PFSK-1 (cell line): ENCODE data around the gene CTBP1.

ENCODE experiments used
- FOXP2 ChIP-seq: optimal IDR thresholded peaks from 2 replicates; pipeline ENCODE3; 2011; ENCODE audit warnings: borderline replicate concordance, control low read depth, inconsistent platforms; ENCODE audit not compliant: insufficient read depth; ENCODE audit errors: extremely low read length, extremely low read depth
- POLR2AphosphoS5 ChIP-seq: IDR thresholded peaks from 2 replicates; pipeline ENCODE4 v1.6.1; 2012; ENCODE audit warnings: low read depth, mild to moderate bottlenecking, control low read depth, low read length, moderate library complexity
- SIN3A ChIP-seq: IDR thresholded peaks from 2 replicates; pipeline ENCODE4 v1.6.1; 2012; ENCODE audit warnings: mild to moderate bottlenecking, low read length, moderate library complexity, borderline replicate concordance; ENCODE audit not compliant: insufficient read depth
- TAF1 ChIP-seq: IDR thresholded peaks from 2 replicates; pipeline ENCODE4 v1.6.1; 2012; ENCODE audit warnings: low read length, control low read depth, borderline replicate concordance; ENCODE audit not compliant: insufficient read depth
- TF ChIP-seq, protein P1 (sequence below), 2 experiments: IDR thresholded peaks; 2 replicates each; pipeline versions ENCODE4 v1.6.1 to v1.8.0; 2011 to 2012; ENCODE audit warnings: low read depth in 2 of 2, low read length in 2 of 2, control low read depth in 1 of 2, inconsistent platforms in 1 of 2, mild to moderate bottlenecking in 1 of 2, moderate library complexity in 1 of 2; ENCODE audit not compliant: insufficient read depth in 1 of 2

CTBP1 gene

DNA sequence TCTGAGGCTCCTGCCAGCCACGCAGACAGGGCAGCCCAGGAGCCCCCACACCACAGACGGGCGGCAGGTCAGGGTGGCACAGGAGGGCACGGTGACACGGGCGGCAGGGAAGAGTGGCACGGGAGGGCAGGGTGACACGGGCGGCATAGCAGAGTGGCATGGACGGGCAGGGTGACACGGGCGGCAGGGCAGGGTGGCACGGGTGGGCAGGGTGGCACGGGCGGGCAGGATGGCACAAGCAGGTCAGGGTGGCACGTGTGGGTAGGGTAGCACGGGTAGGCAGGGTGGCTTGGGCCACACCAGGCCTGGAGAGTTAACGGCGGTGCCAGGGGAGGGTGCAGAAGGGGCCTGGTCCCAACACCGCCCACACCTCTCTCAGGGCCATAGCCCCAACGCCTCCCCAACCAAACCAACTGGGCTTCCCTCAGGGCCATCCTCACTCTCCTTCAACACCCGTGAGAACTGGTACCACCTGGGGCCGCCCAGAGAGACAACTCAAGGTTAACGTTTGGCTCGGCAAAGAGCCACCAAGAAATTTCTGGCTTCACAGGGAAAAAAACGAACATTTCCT is 3.4 kb downstream of the CTBP1 start:
- TF ChIP-seq, protein P1, sequence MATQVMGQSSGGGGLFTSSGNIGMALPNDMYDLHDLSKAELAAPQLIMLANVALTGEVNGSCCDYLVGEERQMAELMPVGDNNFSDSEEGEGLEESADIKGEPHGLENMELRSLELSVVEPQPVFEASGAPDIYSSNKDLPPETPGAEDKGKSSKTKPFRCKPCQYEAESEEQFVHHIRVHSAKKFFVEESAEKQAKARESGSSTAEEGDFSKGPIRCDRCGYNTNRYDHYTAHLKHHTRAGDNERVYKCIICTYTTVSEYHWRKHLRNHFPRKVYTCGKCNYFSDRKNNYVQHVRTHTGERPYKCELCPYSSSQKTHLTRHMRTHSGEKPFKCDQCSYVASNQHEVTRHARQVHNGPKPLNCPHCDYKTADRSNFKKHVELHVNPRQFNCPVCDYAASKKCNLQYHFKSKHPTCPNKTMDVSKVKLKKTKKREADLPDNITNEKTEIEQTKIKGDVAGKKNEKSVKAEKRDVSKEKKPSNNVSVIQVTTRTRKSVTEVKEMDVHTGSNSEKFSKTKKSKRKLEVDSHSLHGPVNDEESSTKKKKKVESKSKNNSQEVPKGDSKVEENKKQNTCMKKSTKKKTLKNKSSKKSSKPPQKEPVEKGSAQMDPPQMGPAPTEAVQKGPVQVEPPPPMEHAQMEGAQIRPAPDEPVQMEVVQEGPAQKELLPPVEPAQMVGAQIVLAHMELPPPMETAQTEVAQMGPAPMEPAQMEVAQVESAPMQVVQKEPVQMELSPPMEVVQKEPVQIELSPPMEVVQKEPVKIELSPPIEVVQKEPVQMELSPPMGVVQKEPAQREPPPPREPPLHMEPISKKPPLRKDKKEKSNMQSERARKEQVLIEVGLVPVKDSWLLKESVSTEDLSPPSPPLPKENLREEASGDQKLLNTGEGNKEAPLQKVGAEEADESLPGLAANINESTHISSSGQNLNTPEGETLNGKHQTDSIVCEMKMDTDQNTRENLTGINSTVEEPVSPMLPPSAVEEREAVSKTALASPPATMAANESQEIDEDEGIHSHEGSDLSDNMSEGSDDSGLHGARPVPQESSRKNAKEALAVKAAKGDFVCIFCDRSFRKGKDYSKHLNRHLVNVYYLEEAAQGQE (IDR thresholded peaks at IDR 0.05; ENCODE audit: insufficient read depth in 1 of 2, low read depth in 2 of 2, low read length in 2 of 2): no peak
- TF ChIP-seq SIN3A: no peak
- no peak for TF ChIP-seq POLR2AphosphoS5
- TF ChIP-seq TAF1: no peak

DNA sequence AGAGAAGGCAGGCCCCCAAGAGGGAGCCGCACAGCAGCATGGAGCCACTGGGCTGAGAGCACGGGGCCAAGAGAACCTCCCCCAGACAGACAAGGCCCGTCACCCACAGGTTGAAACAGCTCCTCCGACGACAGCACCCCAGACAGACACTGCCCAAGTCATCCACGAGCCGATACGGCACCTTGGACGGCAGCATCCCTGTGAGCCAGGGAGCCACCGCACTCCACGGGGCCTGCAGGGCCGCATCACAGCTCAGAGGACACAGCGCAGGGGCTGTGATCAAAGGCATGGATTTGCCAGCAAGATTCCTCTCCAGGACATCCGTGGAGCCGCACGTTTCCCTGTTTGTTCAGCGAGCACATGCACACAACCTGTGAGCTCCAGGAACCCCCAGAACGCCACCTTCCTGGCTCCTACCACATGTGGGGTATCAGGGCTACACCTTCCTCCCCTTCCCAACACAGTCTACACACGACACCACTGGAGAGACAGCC is 3.9 kb downstream of the CTBP1 start:
- TF ChIP-seq SIN3A (no peak), FOXP2 (no peak), TAF1 (no peak), POLR2AphosphoS5 (no peak)
- TF ChIP-seq, protein P1 (IDR thresholded peaks at IDR 0.05; ENCODE audit: insufficient read depth in 1 of 2, low read depth in 2 of 2, low read length in 2 of 2): no peak

DNA sequence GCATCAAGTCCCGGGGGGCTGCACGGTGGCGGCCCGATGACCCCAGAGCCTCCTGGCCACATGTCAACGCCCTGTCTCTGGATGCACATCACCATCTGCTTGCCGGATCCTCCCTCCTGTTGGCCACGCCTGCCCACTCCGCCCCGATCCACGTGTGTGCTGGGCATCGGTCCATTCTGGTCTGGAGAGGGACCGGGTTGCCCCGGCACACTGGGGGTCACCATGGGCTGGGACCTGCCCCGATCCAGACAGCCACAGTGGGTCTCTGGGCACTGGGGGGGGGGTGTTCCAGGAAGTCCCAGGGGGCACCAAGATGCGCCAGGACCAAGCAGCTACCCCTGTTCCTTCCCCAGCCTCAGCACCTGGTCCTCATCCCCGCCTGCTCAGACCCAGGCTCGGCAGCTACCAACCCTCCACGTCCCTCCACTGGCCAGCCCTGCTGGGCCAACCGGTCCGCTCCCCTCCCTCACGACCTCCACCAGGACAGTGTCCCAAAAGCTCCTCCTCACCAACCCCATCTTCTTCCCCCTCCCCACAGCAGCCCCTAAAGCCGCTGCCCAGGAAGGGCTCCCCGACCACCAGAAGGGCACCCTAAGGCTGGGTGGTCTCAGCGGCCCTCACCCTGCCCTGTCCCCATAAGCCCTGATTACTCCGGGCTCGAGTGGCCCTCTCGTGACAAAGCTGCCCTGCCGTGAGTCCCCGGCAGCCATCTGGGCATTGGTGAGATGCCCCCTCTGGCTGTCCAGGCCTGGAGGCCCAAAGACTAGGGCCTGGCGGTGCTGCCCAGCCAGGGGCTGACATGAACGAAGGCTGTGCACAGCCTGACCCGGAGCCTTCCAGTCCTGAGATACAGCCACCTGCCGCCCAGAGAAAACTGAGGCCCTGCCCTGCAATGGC is 4.6 kb downstream of the CTBP1 start:
- TF ChIP-seq TAF1: no peak
- no peak for TF ChIP-seq FOXP2
- TF ChIP-seq, protein P1 (IDR thresholded peaks at IDR 0.05; ENCODE audit: insufficient read depth in 1 of 2, low read depth in 2 of 2, low read length in 2 of 2): no peak
- no peak for TF ChIP-seq SIN3A
- no peak for TF ChIP-seq POLR2AphosphoS5

DNA sequence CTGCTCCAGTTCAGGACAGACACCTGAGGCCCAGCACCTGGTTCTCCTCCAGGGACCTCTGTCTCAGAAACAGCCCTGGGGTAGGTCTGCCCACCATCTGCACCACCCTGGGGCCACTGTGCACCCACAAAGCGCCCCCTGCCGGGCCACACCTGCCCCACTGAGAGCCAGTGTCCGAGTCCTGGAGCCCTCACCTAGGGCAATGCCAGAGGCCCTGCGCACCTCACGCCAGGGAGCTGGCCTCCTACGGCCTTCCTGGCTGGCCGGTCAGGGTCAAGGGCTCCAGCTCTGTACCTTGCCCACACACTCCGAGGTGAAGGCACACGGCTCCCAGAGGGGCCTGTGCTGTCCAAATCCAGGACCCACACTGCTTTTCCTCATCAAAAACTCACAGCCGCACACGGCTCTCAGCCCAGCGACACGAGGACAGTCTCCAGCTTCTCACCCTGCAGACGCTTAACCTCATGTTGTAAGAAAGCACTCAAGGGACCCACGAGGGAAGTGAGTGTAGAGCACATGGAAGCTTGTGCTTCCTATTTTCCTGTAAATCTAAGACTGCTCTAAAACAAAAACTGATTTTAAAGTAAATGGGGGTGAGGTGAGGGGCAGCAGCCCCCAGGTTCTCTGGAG is 5.4 kb downstream of the CTBP1 start:
- TF ChIP-seq SIN3A: no peak
- TF ChIP-seq, protein P1 (IDR thresholded peaks at IDR 0.05; ENCODE audit: insufficient read depth in 1 of 2, low read depth in 2 of 2, low read length in 2 of 2): no peak
- no peak for TF ChIP-seq POLR2AphosphoS5
- no peak for TF ChIP-seq FOXP2
- TF ChIP-seq TAF1: no peak
